GM21367 (cell line): ENCODE data around the gene CHN1.

Experiments
- ATAC-seq: cut with Tn5 transposase; IDR thresholded peaks from one replicate; pipeline ENCODE4 v1.9.1; 2021; ENCODE audit not compliant: unreplicated experiment

CHN1 gene

DNA sequence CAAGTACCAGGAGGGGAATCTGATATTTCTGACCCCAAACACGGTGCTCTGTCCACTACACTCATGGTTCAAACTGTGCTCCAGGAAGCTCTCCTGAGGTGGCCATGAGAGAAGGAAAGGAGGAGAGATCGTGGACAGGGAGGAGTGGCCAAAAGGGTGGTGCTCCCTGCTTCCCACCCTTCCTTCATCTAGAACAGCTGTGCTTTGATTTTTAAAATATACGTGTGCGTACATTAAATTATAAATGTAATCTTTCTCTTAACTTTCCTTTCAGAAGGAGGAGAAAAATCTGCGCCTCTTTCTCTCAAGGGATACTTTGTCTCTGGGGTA lies 232.7 kb downstream of the CHN1 start:
- ATAC-seq = no peak

DNA sequence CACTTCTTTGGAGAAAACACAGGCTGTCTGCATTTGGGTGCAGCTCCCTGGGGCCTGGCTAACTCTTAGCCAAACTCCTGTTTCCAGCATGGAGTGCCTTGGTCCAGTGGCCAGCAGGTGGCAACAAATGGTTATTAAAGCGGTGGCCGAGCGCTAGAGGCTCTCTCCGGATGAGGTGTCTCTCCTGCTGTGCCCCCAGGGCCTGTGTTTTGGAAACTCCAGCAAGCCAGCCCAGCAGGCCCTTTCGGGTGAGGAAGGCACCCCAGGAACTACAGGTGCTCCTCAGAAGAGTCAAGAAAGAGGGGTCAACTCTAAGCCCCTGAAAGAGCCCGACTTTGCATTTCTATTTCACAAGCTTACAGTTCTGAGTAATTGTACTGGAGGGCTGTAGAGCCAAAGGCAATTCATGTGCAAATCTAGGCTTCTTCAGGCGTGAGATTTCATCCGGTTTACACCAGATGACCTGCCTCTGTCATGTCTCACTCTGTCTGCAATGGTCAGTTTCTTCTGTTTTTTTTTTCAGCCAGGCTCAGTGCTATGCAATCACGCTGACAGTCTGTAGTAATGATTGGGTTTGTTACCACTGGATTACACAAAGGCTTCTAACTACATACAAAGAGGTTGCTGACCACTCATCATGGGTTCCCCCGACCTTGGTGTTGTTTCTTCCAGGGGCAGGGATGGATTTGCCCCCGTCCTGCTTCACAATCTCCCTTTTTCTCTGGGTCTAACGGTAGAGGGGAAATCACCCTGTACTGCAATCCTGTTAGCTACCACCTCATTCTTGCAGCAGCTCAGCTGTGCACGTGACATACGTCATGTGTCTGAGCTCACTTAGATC lies 233.3 kb downstream of the CHN1 start:
- ATAC-seq = peak; percentile 65

DNA sequence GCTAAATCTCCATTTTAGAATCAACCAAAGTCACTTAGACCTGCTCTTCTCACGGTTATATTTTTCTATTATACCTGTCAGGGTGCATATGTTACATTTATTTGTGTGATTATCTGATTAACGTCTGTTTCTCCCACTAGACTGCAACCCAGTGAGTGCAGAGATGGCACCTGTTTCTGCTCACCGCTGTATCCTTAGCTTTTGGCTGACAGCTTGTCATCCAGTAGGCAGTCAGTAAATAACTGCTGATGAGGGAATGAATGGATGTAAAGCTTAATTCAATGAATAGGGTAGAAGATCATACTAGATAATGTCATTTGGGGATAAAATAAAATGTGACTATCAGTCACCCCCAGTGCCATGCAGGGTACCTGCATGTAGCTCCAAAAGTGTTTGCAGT lies 234.0 kb downstream of the CHN1 start:
- peak; percentile 7 for ATAC-seq

DNA sequence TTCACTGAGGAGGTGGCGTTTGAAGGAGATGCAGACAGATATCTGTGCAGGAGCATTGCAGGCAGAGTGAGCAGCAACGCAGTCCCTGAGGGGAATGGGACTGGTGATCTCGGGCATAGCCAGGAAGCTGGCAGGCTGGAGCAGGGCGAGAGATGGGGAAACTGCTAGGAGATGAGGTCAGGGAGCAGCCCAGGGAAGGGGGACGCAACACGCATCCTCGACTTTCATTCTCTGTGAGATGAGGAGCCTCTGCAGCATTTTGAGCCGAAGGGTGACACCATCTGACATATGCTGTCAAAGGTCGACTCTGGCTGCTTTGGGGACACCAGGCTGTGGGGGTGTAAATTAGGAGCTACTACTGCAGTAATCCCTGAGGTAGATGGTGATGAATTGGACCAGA lies 236.6 kb downstream of the CHN1 start:
- ATAC-seq = no peak

DNA sequence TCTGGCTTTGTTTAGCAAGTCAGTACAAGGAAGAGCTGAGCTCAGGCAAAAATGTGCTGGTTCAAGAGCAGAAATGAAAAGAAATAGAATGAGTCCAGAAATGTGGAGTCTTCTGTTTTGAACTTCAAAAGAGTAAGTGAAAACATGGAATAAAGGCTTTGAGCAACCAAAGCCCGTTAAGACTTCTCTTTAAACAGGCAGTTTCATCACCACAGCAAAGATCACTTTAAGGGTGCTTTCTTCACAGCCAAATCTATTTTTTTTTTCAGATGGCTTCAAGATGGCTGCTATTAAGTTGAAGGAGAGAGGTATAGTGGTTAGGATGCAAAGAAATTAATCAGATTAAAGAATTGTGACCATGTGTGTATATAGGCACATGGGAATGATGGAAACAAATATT lies 238.9 kb downstream of the CHN1 start:
- no peak for ATAC-seq

GRCh38 chr2:174765576-174765975 lies 239.6 kb downstream of the CHN1 start:
- ATAC-seq = no peak

- ATAC-seq = no peak
Measured at GRCh38 chr2:174764280-174765255, 240.6 kb downstream of the CHN1 start, which contains the start of gene CHRNA1. TSS of gene CHRNA1 (minus strand) at chr2:174764472. CDS start at chr2:174764394, 78 bp downstream.

- ATAC-seq = no peak
Measured at GRCh38 chr2:174763780-174764179, 241.4 kb downstream of the CHN1 start.

DNA sequence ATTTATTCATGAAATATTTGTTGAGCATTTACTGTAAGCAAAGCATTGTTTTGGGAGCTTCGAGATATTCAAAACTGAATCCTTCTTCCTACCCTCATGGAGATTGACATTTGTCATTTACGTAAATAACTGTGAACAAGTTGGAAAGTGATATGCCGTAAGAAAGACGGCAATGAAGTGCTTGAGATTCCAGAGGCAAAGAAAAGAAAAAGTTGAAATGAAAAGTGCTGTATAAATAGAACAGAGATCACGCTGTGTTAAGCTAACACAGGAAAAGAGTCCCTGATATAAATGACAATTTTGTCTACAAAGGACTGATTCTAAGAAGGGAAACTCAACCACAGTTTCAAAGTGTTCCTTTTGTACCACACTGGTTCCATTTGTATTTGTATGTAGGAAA lies 242.7 kb downstream of the CHN1 start:
- no peak for ATAC-seq

DNA sequence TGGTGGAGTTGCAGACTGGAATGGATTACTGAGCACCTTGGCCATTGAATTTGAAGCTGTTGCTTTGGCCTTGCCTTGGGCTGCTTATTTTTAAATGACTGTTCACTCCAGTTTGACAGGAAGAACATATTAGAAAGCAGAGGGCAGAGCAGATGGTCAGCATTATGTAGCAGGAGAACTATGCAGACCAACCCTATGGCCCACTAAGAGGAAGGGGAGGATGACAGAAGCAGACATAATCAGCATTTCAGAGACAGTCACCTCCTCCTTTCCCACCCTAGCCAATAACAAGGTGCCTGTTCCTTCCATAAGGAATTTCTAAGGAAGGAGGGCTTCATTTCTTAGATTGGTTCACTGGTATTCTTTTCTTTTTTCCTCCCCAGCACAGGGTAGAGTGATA lies 243.3 kb downstream of the CHN1 start:
- no peak for ATAC-seq

GRCh38 chr2:174760845-174761473 lies 244.2 kb downstream of the CHN1 start:
- ATAC-seq = no peak

GRCh38 chr2:174759381-174760065 lies 245.7 kb downstream of the CHN1 start:
- no peak for ATAC-seq

GRCh38 chr2:174756743-174757142 lies 248.4 kb downstream of the CHN1 start:
- no peak for ATAC-seq

DNA sequence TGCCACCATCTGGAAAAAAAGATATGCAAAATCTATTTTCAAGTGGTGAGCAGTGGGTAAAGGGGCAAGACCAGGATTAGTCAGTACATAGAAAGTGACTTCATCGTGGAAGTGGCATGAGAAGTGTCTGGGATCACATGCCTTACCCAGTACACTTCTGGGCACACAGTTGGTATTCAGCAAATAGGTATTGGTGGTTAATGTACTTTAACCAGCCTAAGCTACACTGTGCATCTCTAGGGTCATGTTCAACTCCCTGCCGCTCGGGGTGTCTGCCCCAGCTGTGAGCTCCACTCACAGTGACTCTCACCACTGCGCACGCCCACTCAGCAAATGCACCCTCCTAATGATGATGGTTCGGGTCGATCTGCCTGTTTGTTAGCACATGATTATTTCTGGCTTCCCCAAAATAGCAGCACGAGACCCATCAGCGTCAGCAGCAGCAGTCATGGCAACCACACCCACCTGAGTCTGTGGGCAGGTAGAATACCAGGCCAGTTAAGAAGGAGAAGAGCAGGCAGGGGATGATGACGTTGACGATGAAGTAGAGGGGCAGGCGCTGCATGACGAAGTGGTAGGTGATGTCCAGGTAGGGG lies 252.0 kb downstream of the CHN1 start:
- ATAC-seq = peak; percentile 36

- ATAC-seq = peak; percentile 70
Measured at GRCh38 chr2:174752403-174753037, 252.7 kb downstream of the CHN1 start.

GRCh38 chr2:174750923-174751441 lies 254.2 kb downstream of the CHN1 start:
- peak; percentile 41 for ATAC-seq

- no peak for ATAC-seq
Measured at GRCh38 chr2:174749793-174750192, 255.4 kb downstream of the CHN1 start.

GRCh38 chr2:174748948-174749347 lies 256.2 kb downstream of the CHN1 start:
- ATAC-seq = no peak
